Adrenal gland (tissue), 12 donors: Measurements from ENCODE around the gene VPS13D. TPM values are rescaled to one million over a fixed set of nuclear protein-coding genes. Genes with fewer than 3 reads are reported as not detected.
A peak's percentile ranks its signal among the peaks of the same experiment; 100 is the strongest.

Source experiments
- DNase-seq, 7 donors: peaks; one replicate each; pipeline ENCODE4 v3.0.0-alpha.2; 2019 to 2020
- H3K27ac ChIP-seq, 5 donors: fragments of 200-600 bp; sonication (generic) in 4 of 5; 1 replicate in 3 of 5; 2 replicates in 2 of 5; pipeline versions ENCODE4 v1.5.1 to v1.8.0; 2016 to 2020; ENCODE audit warnings: mild to moderate bottlenecking in 1 of 5
- H3K27me3 ChIP-seq: fragments of 200-600 bp; 2 replicates; pipeline ENCODE4 v1.8.0; 2021
- H3K36me3 ChIP-seq, 2 donors: fragments of 200-600 bp; replicated peaks in 1 of 2; 1 replicate in 1 of 2; 2 replicates in 1 of 2; pipeline versions ENCODE4 v1.5.1 to v1.8.0; 2018 to 2022
- H3K4me1 ChIP-seq, 2 donors: fragments of 200-600 bp; replicated peaks in 1 of 2; 1 replicate in 1 of 2; 2 replicates in 1 of 2; pipeline versions ENCODE4 v1.5.1 to v1.8.0; 2018 to 2021
- H3K4me3 ChIP-seq, 4 donors: fragments of 200-600 bp; sonication (generic) in 3 of 4; one replicate each; pipeline ENCODE4 v1.5.1; 2016 to 2018
- H3K9me3 ChIP-seq, 3 donors: fragments of 200-600 bp; sonication (generic) in 1 of 3; replicated peaks in 1 of 3; 1 replicate in 2 of 3; 2 replicates in 1 of 3; pipeline versions ENCODE4 v1.5.1 to v1.8.0; 2016 to 2021
- POLR2A ChIP-seq, 2 donors: fragments of 450-650 bp; IDR thresholded peaks; one replicate each; pipeline ENCODE4 v1.6.1; 2017; ENCODE audit warnings: antibody characterized with exemption in 2 of 2, mild to moderate bottlenecking in 2 of 2, moderate library complexity in 1 of 2
- WGBS, 4 donors: extraction: QIAGEN DNeasy Blood & Tissue Kit in 2 of 4; methylation state at CpG; one replicate each; pipeline versions ENCODE4 v1.1.5 to v1.1.7; 2013 to 2017; 5-methylcytosine and 5-hydroxymethylcytosine counted together
- intact Hi-C, 2 donors: fragments of 100-400 bp; cut with DNase I; formaldehyde crosslinking; loops; one replicate each; pipeline versions ENCODE4 v1.14.1 to v1.15.0; 2022 to 2023
- polyA plus RNA-seq, 3 donors: library from polyadenylated mRNA; stranded (reverse); fragments of 200-250 nt in 2 of 3; fragments of 350-450 nt in 1 of 3; fragmentation: Illumina TruSeq in 1 of 3; extraction: RNeasy Lipid Tissue Mini Kit (QIAGEN cat#74804) in 1 of 3; gene quantifications; one replicate each; pipeline ENCODE4 v1.2.3, GENCODE V29; 2013 to 2014
- total RNA-seq, 9 donors: library from RNA; depleted of rRNA in 4 of 9; stranded (reverse); fragments of >200 nt in 4 of 9; fragments of 120-200 nt in 1 of 9; fragmentation: NEBNext Ultra II Directional in 1 of 9; extraction: Animal tissue kit (Norgen Biotek cat#: 25700) in 1 of 9; gene quantifications; one replicate each; pipeline versions ENCODE4 v1.1.0 to v1.2.4, GENCODE V29; 2013 to 2023
- TF ChIP-seq, protein P1 (sequence below), 6 experiments: fragments of 450-650 bp in 4 of 6; fragments of 200-600 bp in 2 of 6; sonication (generic) in 1 of 6; IDR thresholded peaks; 1 replicate in 5 of 6; 2 replicates in 1 of 6; pipeline versions ENCODE4 v1.5.1 to v1.8.0; 2016 to 2021; ENCODE audit warnings: antibody characterized with exemption in 6 of 6, mild to moderate bottlenecking in 2 of 6, moderate library complexity in 1 of 6
- donor health status: healthy with polysubstance abuse.
- donor health status: Bipolar disorder and iron deficiency.
- donor health status: DM: yes; HTN: yes; CAD: no.
- donor health status: DM: no; HTN: no; CAD: no.
- donor health status: DM: no; HTN: no; CAD: no.
- donor health status: DM: yes; HTN: yes; CAD: no.

VPS13D gene
- total and polyA plus RNA-seq, 12 donors, result 17.0 to 62.3 (median 39.9) TPM

DNA sequence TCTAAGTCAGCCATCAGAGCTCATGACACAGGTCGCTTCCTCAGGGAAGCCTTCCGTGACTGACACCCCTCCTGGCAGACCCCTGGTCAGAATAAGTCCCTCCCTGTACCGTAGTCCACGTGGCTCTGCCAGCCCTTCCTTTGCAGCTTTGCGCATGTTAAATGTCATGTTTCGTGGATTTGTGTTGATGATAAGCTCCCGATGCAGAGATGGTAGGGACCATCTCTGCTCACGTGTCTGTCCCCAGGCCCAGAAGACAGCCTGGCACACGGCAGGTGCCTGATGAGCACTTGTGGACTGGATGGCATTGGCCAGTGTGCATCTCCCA is 312.3 kb downstream of the VPS13D start:
- intact Hi-C loops, result loop anchor here in 1 of 2 donors (10.0 kb wide), 1 partner anchor 73 kb away; the partner anchor contains the start of gene DHRS3
- Histone ChIP-seq H3K9me3 (no peaks in the 10 kb centered on the region), H3K4me1 (peaks cover 0 to 13% of the 10 kb centered on the region in 2 donors), H3K27ac (peak overlapping the region in 1 of 5 donors; percentile 30), H3K27me3 (peaks cover 14% of the 10 kb centered on the region), H3K4me3 (no peak overlapping the region), H3K36me3 (no peaks in the 10 kb centered on the region)
- no peak for TF ChIP-seq POLR2A (IDR thresholded peaks at IDR 0.05)
- TF ChIP-seq, protein P1, sequence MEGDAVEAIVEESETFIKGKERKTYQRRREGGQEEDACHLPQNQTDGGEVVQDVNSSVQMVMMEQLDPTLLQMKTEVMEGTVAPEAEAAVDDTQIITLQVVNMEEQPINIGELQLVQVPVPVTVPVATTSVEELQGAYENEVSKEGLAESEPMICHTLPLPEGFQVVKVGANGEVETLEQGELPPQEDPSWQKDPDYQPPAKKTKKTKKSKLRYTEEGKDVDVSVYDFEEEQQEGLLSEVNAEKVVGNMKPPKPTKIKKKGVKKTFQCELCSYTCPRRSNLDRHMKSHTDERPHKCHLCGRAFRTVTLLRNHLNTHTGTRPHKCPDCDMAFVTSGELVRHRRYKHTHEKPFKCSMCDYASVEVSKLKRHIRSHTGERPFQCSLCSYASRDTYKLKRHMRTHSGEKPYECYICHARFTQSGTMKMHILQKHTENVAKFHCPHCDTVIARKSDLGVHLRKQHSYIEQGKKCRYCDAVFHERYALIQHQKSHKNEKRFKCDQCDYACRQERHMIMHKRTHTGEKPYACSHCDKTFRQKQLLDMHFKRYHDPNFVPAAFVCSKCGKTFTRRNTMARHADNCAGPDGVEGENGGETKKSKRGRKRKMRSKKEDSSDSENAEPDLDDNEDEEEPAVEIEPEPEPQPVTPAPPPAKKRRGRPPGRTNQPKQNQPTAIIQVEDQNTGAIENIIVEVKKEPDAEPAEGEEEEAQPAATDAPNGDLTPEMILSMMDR (IDR thresholded peaks at IDR 0.05), result no peak
- DNase-seq, result no peak
- WGBS, 4 donors, result 87 to 95% (median 90%) methylated on average over 5 to 9 of the region's 9 CpGs

DNA sequence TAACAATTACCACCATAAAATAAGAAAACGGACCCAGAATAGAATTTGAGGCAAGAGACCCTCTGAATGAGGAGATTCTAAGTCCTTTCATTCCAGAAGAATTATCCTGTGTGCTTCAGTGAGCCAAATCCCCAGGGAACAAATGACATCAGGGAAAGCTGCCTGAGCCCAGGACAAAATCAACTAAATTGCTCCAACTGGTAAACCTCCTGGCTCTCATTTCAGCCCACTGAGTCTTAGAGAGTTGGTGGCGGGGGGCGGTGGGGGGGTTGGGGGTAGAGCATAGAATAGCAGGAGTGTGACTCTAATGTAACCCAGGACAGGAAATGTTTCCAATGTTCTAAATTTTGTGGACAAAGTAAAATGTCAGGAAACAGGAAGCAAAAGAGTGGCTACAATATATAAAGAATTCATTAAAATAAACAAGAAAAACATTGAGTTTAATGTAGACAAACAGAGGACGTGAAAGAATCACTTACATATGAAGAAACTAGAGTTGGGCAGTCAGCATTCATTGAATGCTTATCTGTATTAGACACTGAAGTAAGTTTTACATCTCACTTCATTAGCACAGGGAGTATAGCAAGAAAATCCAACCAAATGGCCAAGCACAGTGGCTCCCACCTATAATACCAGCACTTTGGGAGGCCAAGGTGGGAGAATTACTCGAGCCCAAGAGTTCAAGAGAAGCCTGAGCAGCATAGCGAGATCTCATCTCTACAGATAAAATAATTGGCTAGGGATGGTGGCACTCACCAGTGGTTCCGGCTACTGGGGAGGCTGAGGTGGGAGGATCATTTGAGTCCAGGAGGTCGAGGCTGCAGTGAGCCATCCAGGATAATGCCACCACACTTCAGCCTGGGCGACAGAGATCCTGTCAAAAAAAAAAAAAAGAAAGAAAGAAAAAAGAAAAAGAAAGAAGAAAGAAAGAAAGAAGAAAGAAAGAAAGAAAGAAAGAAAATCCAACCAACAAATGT is 313.1 kb downstream of the VPS13D start:
- Histone ChIP-seq H3K9me3 (no peaks in the 10 kb centered on the region), H3K27ac (no peak overlapping the region), H3K27me3 (peaks cover 14% of the 10 kb centered on the region), H3K4me3 (no peak overlapping the region), H3K4me1 (peaks cover 0 to 13% of the 10 kb centered on the region in 2 donors), H3K36me3 (no peaks in the 10 kb centered on the region)
- no peak for DNase-seq
- intact Hi-C loops, result loop anchor here in 1 of 2 donors (10.0 kb wide), 1 partner anchor 72 kb away; the partner anchor contains the start of gene DHRS3
- TF ChIP-seq, protein P1 (IDR thresholded peaks at IDR 0.05), result no peak
- no peak for TF ChIP-seq POLR2A (IDR thresholded peaks at IDR 0.05)
- WGBS, 4 donors, result 78 to 89% (median 86%) methylated on average over 9 of the region's 9 CpGs

DNA sequence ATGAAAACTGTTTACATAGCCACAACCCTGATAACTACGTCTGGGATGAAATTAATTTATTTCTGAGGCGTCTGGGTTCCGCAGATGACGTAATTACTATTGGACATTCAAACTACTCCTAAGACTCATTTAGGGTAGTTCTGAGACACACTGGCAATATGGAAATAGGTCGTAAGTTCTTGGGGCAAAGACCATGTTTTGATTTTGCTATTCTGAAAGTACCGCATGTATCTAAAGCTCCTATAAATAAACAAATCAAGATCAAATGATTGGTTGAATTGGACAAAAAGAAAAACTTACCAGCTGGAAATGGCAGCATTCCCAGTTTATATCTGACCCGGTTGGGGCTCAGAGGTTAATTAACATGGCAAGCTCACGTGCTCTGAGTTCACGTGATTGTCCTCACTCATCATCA is 313.9 kb downstream of the VPS13D start:
- Histone ChIP-seq H3K27me3 (peaks cover 6% of the 10 kb centered on the region), H3K36me3 (no peaks in the 10 kb centered on the region), H3K27ac (no peak overlapping the region), H3K4me1 (peaks cover 3 to 17% of the 10 kb centered on the region in 2 donors), H3K9me3 (no peaks in the 10 kb centered on the region), H3K4me3 (no peak overlapping the region)
- WGBS, 4 donors, result 65 to 77% (median 73%) methylated on average over 9 of the region's 9 CpGs
- intact Hi-C loops, result loop anchor here in 1 of 2 donors (10.0 kb wide), 1 partner anchor 71 kb away; the partner anchor contains the start of gene DHRS3
- TF ChIP-seq, protein P1 (IDR thresholded peaks at IDR 0.05), result no peak
- no peak for TF ChIP-seq POLR2A (IDR thresholded peaks at IDR 0.05)
- DNase-seq, result no peak

DNA sequence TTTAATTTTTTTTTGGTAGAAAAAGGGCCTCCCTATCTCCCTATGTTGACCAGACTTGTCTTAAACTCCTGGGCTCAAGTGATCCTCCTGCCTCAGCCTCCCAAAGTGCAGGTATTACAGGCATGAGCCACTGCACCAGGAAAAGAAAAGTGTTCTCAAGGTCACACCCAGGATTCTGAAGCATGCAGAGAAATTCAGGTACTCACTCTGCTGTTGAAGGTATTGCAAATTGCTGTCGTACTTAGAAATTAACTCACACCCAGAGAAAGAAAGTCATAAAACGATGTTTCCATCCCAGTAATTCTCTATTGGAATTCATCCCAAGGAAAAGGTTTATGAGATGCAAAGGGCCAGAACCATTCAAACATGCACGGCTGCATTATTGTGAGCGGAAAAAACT is 314.5 kb downstream of the VPS13D start:
- H3K4me3 ChIP-seq, result no peak overlapping the region
- peaks cover 6% of the 10 kb centered on the region for H3K27me3 ChIP-seq
- no peak for TF ChIP-seq POLR2A (IDR thresholded peaks at IDR 0.05)
- TF ChIP-seq, protein P1 (IDR thresholded peaks at IDR 0.05), result no peak
- 80 to 90% (median 83%) methylated on average over 4 of the region's 4 CpGs for WGBS, 4 donors
- no peaks in the 10 kb centered on the region for H3K9me3 ChIP-seq
- H3K36me3 ChIP-seq, result no peaks in the 10 kb centered on the region
- intact Hi-C loops, result loop anchor here in 1 of 2 donors (10.0 kb wide), 1 partner anchor 70 kb away; the partner anchor contains the start of gene DHRS3
- no peak for DNase-seq
- H3K27ac ChIP-seq, result no peak overlapping the region
- H3K4me1 ChIP-seq, result peaks cover 9 to 23% of the 10 kb centered on the region in 2 donors
